ENCODE data around the gene OLA1. TPM values are rescaled to one million over a fixed set of nuclear protein-coding genes. Genes with fewer than 3 reads are reported as not detected.
A peak's percentile ranks its signal among the peaks of the same experiment; 100 is the strongest.

The OLA1 gene
- total and polyA plus RNA-seq, 2 of the 13 experiments (the other 11 are each of a cell fraction or from before 2014, with no cell fraction given), result 153 to 241 TPM

DNA sequence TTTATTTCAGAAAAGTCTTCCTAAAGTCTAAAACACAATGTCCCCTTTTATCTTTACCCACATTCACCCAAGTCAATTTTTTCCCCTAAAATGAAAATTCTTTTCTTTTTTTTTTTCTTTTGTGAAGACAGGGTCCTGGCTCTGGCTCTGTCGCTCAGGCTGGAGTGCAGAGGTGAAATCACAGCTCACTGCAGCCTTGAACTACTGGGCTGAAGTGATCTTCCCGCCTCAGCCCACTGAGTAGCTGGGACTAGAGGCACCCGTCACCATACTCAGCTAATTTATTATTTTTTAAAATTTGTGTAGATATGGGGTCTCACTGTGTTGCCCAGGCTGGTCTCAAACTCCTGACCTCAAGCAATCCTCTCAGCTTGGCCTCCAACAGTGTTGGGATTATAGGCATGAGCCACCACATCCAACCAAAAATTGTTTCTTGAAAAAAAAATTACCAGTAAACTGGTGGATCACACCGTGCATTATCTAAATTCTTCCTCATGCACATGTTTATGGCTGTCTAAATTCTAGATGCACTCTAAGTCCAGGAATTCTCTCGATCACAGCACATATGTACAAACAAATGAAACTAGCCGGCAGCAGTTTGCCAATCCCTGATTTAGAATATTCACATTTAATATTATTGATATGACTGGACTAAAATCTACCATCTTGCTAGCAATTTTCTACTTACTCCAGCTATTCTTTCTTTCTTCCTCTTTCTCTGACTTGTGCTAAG lies 56.8 kb downstream of the OLA1 start:
- DNase-seq (ENCODE audit: low spot score) (no peak), FAIRE-seq (no peak), ATAC-seq (peak; percentile 53; the same call in 1 of the 3 replicates)
- Histone ChIP-seq H3K4me3 (replicated peaks in 1 of 3; ENCODE audit: insufficient read depth in 1 of 3, low read depth in 2 of 3, low read length in 3 of 3) (no peak overlapping the region), H3K9ac (ENCODE audit: insufficient read depth, low read depth, low read length) (no peak overlapping the region), H3K36me3 (replicated peaks in 1 of 2; ENCODE audit: control insufficient read depth in 1 of 2, insufficient read depth in 2 of 2, low read length in 2 of 2) (peaks cover 1 to 17% of the 10 kb centered on the region in 2 experiments; a peak in 3 of 5 replicates), H3K79me2 (ENCODE audit: insufficient read depth, low read length) (peaks cover 53% of the 10 kb centered on the region), H4K20me1 (ENCODE audit: insufficient read depth, low read length) (no peaks in the 10 kb centered on the region; the same call in 1 of the 2 replicates), H3K4me1 (ENCODE audit: insufficient read depth, low read length) (no peaks in the 10 kb centered on the region), H3K9me3 (ENCODE audit: low read length) (no peaks in the 10 kb centered on the region), H3K27me3 (ENCODE audit: control insufficient read depth in 1 of 2, insufficient read depth in 2 of 2, low read length in 2 of 2) (no peaks in the 10 kb centered on the region), H3K4me2 (ENCODE audit: low read depth, low read length) (no peak overlapping the region), H2AFZ (ENCODE audit: low read length) (no peak overlapping the region), H3K27ac (ENCODE audit: extremely low read length, insufficient read depth, low read length) (no peak overlapping the region)
- ChIA-PET CTCF (ENCODE audit: low intra/inter-chr PET ratio, low total read pairs) (no interaction called here), POLR2A (no interaction called here)
- in situ Hi-C loops (cut with HindIII; ENCODE audit: extremely low pct_ligation_motif_present, low pct_unique_long_range_greater_than_20kb), result no loop called here
- intact Hi-C loops (cut with micrococcal nuclease; ENCODE audit: unreplicated experiment), result no loop called here
- TF ChIP-seq ZNF121 (CRISPR knock-in tag; IDR thresholded peaks at IDR 0.05), result peak; percentile 76
- no peak for TF ChIP-seq ZNF703 (CRISPR knock-in tag; IDR thresholded peaks at IDR 0.05; ENCODE audit: borderline replicate concordance)
- no TSS peak for BruUV-seq (replicated peaks)
- WGBS (ENCODE audit: low lambda C conversion rate), result 93% methylated on average over 6 of the region's 6 CpGs

DNA sequence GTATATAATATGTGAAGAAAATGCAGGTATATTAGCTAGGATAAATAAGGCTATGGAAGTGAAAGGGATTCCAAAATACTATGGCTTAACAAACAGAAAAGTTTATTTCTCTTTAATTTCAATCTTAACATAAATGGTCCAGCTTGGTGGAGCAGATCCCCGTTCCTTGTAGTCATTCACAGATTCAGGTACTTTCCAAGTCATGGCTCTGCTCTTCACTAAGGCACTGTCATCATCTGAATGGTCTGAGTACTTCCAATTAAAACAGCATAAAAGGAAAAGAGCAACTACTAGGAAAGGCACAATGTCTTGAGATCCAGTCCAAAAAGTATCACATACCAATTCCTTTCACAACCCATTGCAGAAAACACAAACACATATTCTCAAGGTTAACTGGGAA lies 63.4 kb downstream of the OLA1 start:
- ATAC-seq (no peak), FAIRE-seq (no peak), DNase-seq (ENCODE audit: low spot score) (no peak)
- ChIA-PET CTCF (ENCODE audit: low intra/inter-chr PET ratio, low total read pairs) (no interaction called here), POLR2A (no interaction called here)
- no peak overlapping the region for H3K4me2 ChIP-seq (ENCODE audit: low read depth, low read length)
- H3K9me3 ChIP-seq (ENCODE audit: low read length), result no peaks in the 10 kb centered on the region
- WGBS (ENCODE audit: low lambda C conversion rate), result 94% methylated on average over 1 of the region's 1 CpG
- in situ Hi-C loops (cut with HindIII; ENCODE audit: extremely low pct_ligation_motif_present, low pct_unique_long_range_greater_than_20kb), result no loop called here
- intact Hi-C loops (cut with micrococcal nuclease; ENCODE audit: unreplicated experiment), result no loop called here
- H2AFZ ChIP-seq (ENCODE audit: low read length), result no peak overlapping the region
- no peak overlapping the region for H3K9ac ChIP-seq (ENCODE audit: insufficient read depth, low read depth, low read length)
- peaks cover 49% of the 10 kb centered on the region for H3K79me2 ChIP-seq (ENCODE audit: insufficient read depth, low read length)
- no peak overlapping the region for H3K27ac ChIP-seq (ENCODE audit: extremely low read length, insufficient read depth, low read length)
- no TSS peak for BruUV-seq (replicated peaks)
- no peaks in the 10 kb centered on the region for H3K4me1 ChIP-seq (ENCODE audit: insufficient read depth, low read length)
- H3K36me3 ChIP-seq (replicated peaks in 1 of 2; ENCODE audit: control insufficient read depth in 1 of 2, insufficient read depth in 2 of 2, low read length in 2 of 2), result peaks cover 3 to 17% of the 10 kb centered on the region in 2 experiments; a peak in 4 of 5 replicates
- no peak overlapping the region for H3K4me3 ChIP-seq (replicated peaks in 1 of 3; ENCODE audit: insufficient read depth in 1 of 3, low read depth in 2 of 3, low read length in 3 of 3)
- no peaks in the 10 kb centered on the region for H3K27me3 ChIP-seq (ENCODE audit: control insufficient read depth in 1 of 2, insufficient read depth in 2 of 2, low read length in 2 of 2)
- H4K20me1 ChIP-seq (ENCODE audit: insufficient read depth, low read length), result peaks cover 5% of the 10 kb centered on the region
- TF ChIP-seq SAFB2 (CRISPR knock-in tag; IDR thresholded peaks at IDR 0.05; ENCODE audit: borderline replicate concordance, low read depth) (no peak), ZNF615 (CRISPR knock-in tag; IDR thresholded peaks at IDR 0.05; ENCODE audit: borderline replicate concordance) (no peak), CBX5 (CRISPR knock-in tag; IDR thresholded peaks at IDR 0.05; ENCODE audit: borderline replicate concordance) (no peak), ZZZ3 (CRISPR knock-in tag; IDR thresholded peaks at IDR 0.05; ENCODE audit: borderline replicate concordance) (no peak), ZFYVE20 (CRISPR knock-in tag; IDR thresholded peaks at IDR 0.05; ENCODE audit: borderline replicate concordance, low read depth) (no peak), ZSCAN30 (CRISPR knock-in tag; IDR thresholded peaks at IDR 0.05) (no peak), ZNF782 (CRISPR knock-in tag; IDR thresholded peaks at IDR 0.05; ENCODE audit: borderline replicate concordance) (no peak), ZNF329 (CRISPR knock-in tag; IDR thresholded peaks at IDR 0.05; ENCODE audit: low read depth) (no peak), FOXJ3 (CRISPR knock-in tag; IDR thresholded peaks at IDR 0.05; ENCODE audit: borderline replicate concordance) (no peak)
- TF ChIP-seq, protein P1, sequence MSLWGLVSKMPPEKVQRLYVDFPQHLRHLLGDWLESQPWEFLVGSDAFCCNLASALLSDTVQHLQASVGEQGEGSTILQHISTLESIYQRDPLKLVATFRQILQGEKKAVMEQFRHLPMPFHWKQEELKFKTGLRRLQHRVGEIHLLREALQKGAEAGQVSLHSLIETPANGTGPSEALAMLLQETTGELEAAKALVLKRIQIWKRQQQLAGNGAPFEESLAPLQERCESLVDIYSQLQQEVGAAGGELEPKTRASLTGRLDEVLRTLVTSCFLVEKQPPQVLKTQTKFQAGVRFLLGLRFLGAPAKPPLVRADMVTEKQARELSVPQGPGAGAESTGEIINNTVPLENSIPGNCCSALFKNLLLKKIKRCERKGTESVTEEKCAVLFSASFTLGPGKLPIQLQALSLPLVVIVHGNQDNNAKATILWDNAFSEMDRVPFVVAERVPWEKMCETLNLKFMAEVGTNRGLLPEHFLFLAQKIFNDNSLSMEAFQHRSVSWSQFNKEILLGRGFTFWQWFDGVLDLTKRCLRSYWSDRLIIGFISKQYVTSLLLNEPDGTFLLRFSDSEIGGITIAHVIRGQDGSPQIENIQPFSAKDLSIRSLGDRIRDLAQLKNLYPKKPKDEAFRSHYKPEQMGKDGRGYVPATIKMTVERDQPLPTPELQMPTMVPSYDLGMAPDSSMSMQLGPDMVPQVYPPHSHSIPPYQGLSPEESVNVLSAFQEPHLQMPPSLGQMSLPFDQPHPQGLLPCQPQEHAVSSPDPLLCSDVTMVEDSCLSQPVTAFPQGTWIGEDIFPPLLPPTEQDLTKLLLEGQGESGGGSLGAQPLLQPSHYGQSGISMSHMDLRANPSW (CRISPR knock-in tag; IDR thresholded peaks at IDR 0.05; ENCODE audit: borderline replicate concordance), result no peak

All from HepG2 (cell line).